H1 (cell line): Measurements from ENCODE around the gene PKD1L1. TPM values are rescaled to one million over a fixed set of nuclear protein-coding genes. Genes with fewer than 3 reads are reported as not detected.

Experiments used
- CBX8 ChIP-seq: fragments of 300-800, 300-1000 bp; sonication (generic); IDR thresholded peaks from 2 replicates; pipeline ENCODE4 v1.7.1; 2016; ENCODE audit warnings: low read depth, low read length, borderline replicate concordance
- CTCF ChIP-seq, 3 experiments: IDR thresholded peaks; 1 replicate in 2 of 3; 2 replicates in 1 of 3; pipeline versions ENCODE4 v1.5.1 to v1.6.1; 2011; ENCODE audit warnings: low read length in 3 of 3, mild to moderate bottlenecking in 3 of 3, inconsistent platforms in 2 of 3, low read depth in 1 of 3, moderate library complexity in 1 of 3; ENCODE audit not compliant: insufficient read depth in 1 of 3; ENCODE audit errors: control extremely low read depth in 1 of 3
- NANOG ChIP-seq: IDR thresholded peaks from 2 replicates; pipeline ENCODE4 v1.6.1; 2011; ENCODE audit warnings: low read length, low read depth, mild to moderate bottlenecking, inconsistent platforms; ENCODE audit not compliant: insufficient read depth, poor library complexity, severe bottlenecking
- RXRA ChIP-seq: IDR thresholded peaks from 2 replicates; pipeline ENCODE4 v1.6.1; 2011; ENCODE audit warnings: low read depth, mild to moderate bottlenecking, low read length, moderate library complexity; ENCODE audit not compliant: insufficient read depth
- YY1 ChIP-seq: IDR thresholded peaks from 2 replicates; pipeline ENCODE4 v1.6.1; 2011; ENCODE audit warnings: low read depth, mild to moderate bottlenecking, low read length
- ZNF274 ChIP-seq: IDR thresholded peaks from 2 replicates; pipeline ENCODE4 v1.7.0; 2012; ENCODE audit warnings: low read length, borderline replicate concordance; ENCODE audit errors: extremely low read depth
- polyA plus RNA-seq, 7 experiments: library from polyadenylated mRNA; depleted of rRNA in 3 of 7; stranded (reverse) in 5 of 7; unstranded in 2 of 7; fragments of >200 nt in 5 of 7; fragments of 200-250 nt in 2 of 7; gene quantifications; 1 replicate in 5 of 7; 2 replicates in 1 of 7; 4 replicates in 1 of 7; pipeline versions ENCODE4 v1.2.1 to v1.2.3, GENCODE V29; 2011 to 2013; ENCODE audit warnings: missing spikeins in 2 of 7, mixed read lengths in 2 of 7
- total RNA-seq: library from RNA; stranded (reverse); fragmentation: NEBNext Ultra II Directional; extraction: Animal tissue kit (Norgen Biotek cat#: 25700); gene quantifications from 2 replicates; pipeline ENCODE4 v1.2.1, GENCODE V29; 2021
- TF ChIP-seq, protein P1 (sequence below): fragments of 300-600 bp; sonication (generic); IDR thresholded peaks from 2 replicates; pipeline ENCODE4 v1.7.1; 2012; ENCODE audit warnings: low read length, moderate library complexity, mild to moderate bottlenecking, inconsistent platforms; ENCODE audit not compliant: insufficient replicate concordance

Gene PKD1L1
- total and polyA plus RNA-seq, 2 of the 8 experiments (the other 6 are each of a cell fraction or from before 2014, with no cell fraction given), result 0.22 to 0.35 TPM

DNA sequence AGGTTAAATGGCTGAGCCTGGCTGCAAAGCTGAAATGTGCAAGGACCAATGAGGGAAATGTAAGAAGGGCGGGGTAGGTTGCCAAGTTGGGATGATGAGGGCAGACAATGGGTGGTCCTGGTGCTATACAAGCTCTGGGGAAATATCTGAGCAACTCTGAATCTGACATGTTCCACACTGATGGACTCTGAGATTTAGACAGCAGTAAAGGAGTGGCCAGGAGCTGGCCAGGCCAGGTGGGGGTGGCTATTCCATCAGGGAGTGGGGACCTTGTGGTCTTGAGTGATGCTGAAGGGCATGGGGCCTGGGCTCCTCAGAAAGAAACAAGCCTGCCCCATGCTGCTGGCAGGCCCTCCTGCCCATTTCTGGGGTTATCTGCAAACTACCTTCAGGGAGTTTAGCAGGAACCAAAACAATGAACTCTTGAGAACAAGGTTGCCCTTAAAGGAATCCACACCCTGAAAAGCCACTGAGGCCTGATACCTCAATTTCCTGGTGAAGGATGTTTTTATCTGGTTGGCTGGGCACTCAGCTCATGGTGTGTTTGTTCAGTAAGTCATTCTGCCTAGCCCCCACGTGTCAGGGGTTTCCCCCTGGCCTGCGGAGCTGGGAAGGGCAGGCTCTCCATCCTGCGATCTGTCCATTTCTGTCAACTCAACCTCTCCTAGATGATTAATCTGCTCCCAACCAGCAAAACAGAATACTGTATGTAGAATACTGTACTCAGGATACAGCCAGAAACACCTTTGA is 223.1 kb downstream of the PKD1L1 start (continued):
- TF ChIP-seq, protein P1, sequence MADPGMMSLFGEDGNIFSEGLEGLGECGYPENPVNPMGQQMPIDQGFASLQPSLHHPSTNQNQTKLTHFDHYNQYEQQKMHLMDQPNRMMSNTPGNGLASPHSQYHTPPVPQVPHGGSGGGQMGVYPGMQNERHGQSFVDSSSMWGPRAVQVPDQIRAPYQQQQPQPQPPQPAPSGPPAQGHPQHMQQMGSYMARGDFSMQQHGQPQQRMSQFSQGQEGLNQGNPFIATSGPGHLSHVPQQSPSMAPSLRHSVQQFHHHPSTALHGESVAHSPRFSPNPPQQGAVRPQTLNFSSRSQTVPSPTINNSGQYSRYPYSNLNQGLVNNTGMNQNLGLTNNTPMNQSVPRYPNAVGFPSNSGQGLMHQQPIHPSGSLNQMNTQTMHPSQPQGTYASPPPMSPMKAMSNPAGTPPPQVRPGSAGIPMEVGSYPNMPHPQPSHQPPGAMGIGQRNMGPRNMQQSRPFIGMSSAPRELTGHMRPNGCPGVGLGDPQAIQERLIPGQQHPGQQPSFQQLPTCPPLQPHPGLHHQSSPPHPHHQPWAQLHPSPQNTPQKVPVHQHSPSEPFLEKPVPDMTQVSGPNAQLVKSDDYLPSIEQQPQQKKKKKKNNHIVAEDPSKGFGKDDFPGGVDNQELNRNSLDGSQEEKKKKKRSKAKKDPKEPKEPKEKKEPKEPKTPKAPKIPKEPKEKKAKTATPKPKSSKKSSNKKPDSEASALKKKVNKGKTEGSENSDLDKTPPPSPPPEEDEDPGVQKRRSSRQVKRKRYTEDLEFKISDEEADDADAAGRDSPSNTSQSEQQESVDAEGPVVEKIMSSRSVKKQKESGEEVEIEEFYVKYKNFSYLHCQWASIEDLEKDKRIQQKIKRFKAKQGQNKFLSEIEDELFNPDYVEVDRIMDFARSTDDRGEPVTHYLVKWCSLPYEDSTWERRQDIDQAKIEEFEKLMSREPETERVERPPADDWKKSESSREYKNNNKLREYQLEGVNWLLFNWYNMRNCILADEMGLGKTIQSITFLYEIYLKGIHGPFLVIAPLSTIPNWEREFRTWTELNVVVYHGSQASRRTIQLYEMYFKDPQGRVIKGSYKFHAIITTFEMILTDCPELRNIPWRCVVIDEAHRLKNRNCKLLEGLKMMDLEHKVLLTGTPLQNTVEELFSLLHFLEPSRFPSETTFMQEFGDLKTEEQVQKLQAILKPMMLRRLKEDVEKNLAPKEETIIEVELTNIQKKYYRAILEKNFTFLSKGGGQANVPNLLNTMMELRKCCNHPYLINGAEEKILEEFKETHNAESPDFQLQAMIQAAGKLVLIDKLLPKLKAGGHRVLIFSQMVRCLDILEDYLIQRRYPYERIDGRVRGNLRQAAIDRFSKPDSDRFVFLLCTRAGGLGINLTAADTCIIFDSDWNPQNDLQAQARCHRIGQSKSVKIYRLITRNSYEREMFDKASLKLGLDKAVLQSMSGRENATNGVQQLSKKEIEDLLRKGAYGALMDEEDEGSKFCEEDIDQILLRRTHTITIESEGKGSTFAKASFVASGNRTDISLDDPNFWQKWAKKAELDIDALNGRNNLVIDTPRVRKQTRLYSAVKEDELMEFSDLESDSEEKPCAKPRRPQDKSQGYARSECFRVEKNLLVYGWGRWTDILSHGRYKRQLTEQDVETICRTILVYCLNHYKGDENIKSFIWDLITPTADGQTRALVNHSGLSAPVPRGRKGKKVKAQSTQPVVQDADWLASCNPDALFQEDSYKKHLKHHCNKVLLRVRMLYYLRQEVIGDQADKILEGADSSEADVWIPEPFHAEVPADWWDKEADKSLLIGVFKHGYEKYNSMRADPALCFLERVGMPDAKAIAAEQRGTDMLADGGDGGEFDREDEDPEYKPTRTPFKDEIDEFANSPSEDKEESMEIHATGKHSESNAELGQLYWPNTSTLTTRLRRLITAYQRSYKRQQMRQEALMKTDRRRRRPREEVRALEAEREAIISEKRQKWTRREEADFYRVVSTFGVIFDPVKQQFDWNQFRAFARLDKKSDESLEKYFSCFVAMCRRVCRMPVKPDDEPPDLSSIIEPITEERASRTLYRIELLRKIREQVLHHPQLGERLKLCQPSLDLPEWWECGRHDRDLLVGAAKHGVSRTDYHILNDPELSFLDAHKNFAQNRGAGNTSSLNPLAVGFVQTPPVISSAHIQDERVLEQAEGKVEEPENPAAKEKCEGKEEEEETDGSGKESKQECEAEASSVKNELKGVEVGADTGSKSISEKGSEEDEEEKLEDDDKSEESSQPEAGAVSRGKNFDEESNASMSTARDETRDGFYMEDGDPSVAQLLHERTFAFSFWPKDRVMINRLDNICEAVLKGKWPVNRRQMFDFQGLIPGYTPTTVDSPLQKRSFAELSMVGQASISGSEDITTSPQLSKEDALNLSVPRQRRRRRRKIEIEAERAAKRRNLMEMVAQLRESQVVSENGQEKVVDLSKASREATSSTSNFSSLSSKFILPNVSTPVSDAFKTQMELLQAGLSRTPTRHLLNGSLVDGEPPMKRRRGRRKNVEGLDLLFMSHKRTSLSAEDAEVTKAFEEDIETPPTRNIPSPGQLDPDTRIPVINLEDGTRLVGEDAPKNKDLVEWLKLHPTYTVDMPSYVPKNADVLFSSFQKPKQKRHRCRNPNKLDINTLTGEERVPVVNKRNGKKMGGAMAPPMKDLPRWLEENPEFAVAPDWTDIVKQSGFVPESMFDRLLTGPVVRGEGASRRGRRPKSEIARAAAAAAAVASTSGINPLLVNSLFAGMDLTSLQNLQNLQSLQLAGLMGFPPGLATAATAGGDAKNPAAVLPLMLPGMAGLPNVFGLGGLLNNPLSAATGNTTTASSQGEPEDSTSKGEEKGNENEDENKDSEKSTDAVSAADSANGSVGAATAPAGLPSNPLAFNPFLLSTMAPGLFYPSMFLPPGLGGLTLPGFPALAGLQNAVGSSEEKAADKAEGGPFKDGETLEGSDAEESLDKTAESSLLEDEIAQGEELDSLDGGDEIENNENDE, result no peak
- TF ChIP-seq CTCF (IDR thresholded peaks at IDR 0.05; ENCODE audit: control extremely low read depth in 1 of 3, insufficient read depth in 1 of 3, low read depth in 1 of 3, low read length in 3 of 3) (no peak), ZNF274 (no peak), YY1 (no peak), NANOG (no peak), RXRA (no peak), CBX8 (no peak)
